HG03039 (cell line): Measurements from ENCODE around the gene PDE11A.

ENCODE experiments used
- ATAC-seq: cut with Tn5 transposase; IDR thresholded peaks from one replicate; pipeline ENCODE4 v1.9.1; 2021; ENCODE audit warnings: mild to moderate bottlenecking, moderate library complexity; ENCODE audit not compliant: unreplicated experiment

Gene PDE11A

GRCh38 chr2:177676636-177677035 is 395.9 kb downstream of the PDE11A start:
- ATAC-seq, result no peak

- ATAC-seq, result no peak
Measured at GRCh38 chr2:177675825-177676224, 396.8 kb downstream of the PDE11A start.

- ATAC-seq, result no peak
Measured at GRCh38 chr2:177675350-177675821, 397.2 kb downstream of the PDE11A start.

- ATAC-seq, result no peak
Measured at GRCh38 chr2:177673602-177674595, 398.7 kb downstream of the PDE11A start.

- ATAC-seq, result no peak
Measured at GRCh38 chr2:177671662-177672061, 400.9 kb downstream of the PDE11A start.

- ATAC-seq, result no peak
Measured at GRCh38 chr2:177670791-177671535, 401.6 kb downstream of the PDE11A start.

GRCh38 chr2:177669625-177670330 is 402.8 kb downstream of the PDE11A start:
- ATAC-seq, result no peak

GRCh38 chr2:177669201-177669600 is 403.4 kb downstream of the PDE11A start:
- no peak for ATAC-seq

- ATAC-seq, result no peak
Measured at GRCh38 chr2:177668617-177669016, 404.0 kb downstream of the PDE11A start.

GRCh38 chr2:177667626-177668025 is 405.0 kb downstream of the PDE11A start:
- ATAC-seq, result no peak

- no peak for ATAC-seq
Measured at GRCh38 chr2:177666408-177666807, 406.2 kb downstream of the PDE11A start.

- no peak for ATAC-seq
Measured at GRCh38 chr2:177665948-177666347, 406.6 kb downstream of the PDE11A start.

- ATAC-seq, result no peak
Measured at GRCh38 chr2:177665328-177665727, 407.2 kb downstream of the PDE11A start.

GRCh38 chr2:177662895-177663294 is 409.7 kb downstream of the PDE11A start:
- no peak for ATAC-seq

GRCh38 chr2:177660742-177661141 is 411.8 kb downstream of the PDE11A start:
- no peak for ATAC-seq

- ATAC-seq, result no peak
Measured at GRCh38 chr2:177658309-177658708, 414.3 kb downstream of the PDE11A start.

GRCh38 chr2:177651833-177652232 is 420.7 kb downstream of the PDE11A start:
- no peak for ATAC-seq

- ATAC-seq, result no peak
Measured at GRCh38 chr2:177649568-177650518, 422.7 kb downstream of the PDE11A start.

GRCh38 chr2:177646791-177647190 is 425.8 kb downstream of the PDE11A start:
- no peak for ATAC-seq

GRCh38 chr2:177646241-177646640 is 426.3 kb downstream of the PDE11A start:
- ATAC-seq, result no peak
